SKM-1 treated with dmso at 0.1 percent for 144 hours (cell line): ENCODE measurements around the gene TUBGCP2.
A peak's percentile ranks its signal among the peaks of the same experiment; 100 is the strongest.
"Not testable (repeated sequence)": the region's sequence is repeated elsewhere in the genome, so short reads cannot be mapped to it uniquely, and the experiment has no call there.

Experiments used
- DNase-seq: peaks from one replicate; lab custom pipeline; 2025; ENCODE audit not compliant: unreplicated experiment; lab: John Stamatoyannopoulos, UW

Gene TUBGCP2

GRCh38 chr10:133267829-133268228 is 40.8 kb downstream of the TUBGCP2 start:
- DNase-seq = no peak

DNA sequence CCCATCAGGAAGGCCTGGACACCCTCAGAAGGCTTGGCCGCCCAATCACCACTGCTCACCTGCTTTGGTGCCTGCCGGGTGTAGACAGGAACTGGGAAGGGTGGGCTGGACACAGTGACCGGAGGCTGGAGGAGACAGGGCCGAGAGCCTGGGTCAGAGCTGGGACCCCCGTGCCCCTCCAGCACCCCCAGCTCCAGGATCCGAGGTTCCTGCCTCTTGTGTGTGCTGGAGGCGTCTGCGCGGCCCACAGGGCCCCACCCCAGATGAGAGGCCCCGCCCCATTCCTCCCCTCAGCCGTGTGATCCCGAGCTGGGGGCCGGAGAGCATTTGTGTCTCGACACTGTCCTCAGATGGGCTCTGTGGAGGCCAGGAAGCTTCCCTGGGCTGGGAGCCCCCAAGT is 41.4 kb downstream of the TUBGCP2 start:
- no peak for DNase-seq

DNA sequence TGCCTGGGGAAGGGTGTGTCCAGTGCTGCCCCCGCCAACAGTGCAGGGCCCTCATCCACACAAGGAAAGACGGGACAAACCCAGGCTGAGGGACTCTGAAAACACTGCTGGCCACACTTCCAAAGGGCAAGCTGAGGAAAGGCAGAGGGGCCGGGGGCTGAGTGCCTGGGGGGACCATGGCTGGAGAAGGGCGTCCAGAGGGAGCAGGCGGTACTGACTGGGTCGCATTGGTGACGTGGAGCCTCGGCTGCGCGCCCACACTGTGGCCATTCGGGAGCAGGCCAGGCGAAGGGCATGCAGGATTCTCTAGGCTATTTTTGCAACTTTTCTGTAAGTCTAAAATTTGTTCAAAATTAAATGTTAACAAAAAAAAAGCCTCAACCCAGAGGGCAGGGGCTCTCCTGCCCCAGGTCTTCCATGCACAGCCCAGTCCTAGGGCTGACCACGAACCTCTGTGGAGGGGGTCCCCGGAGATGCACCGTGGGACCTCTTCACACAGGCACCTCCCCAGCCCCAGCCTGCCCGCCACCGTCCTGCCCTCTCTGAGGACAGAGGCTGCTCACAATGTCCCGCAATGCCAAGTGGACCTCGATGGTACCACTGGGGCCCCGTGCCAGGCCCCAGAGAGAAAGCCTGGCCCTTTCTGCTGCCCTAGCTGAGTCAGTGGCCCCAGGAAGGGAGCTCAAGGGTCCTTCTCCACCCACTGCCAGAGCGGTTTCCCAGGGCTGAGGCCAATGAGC is 42.4 kb downstream of the TUBGCP2 start:
- DNase-seq = no peak

GRCh38 chr10:133265052-133265451 is 43.6 kb downstream of the TUBGCP2 start:
- DNase-seq = not testable (repeated sequence)

GRCh38 chr10:133264461-133264860 is 44.2 kb downstream of the TUBGCP2 start:
- DNase-seq = peak; percentile 36

GRCh38 chr10:133263674-133264073 is 45.0 kb downstream of the TUBGCP2 start:
- DNase-seq = no peak

DNA sequence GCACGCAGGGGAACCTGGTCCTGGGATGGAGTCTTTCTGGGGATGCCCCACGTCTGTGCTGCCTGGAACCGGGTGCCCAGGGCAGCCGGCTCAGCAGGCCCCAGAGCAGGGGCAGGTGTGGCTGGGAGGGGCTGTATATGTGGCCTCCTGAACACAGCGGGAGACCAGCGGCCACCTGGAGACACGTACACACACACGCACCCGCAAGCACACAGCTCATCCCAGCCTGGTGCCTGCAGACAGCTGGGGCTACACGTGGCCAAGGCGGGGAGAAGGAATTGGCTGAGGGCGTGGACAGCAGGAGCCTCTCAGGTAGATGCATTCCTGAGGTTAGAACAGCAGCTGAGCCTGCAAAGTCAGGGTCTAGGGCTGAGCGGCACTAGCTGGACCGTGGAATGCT is 46.0 kb downstream of the TUBGCP2 start:
- no peak for DNase-seq

DNA sequence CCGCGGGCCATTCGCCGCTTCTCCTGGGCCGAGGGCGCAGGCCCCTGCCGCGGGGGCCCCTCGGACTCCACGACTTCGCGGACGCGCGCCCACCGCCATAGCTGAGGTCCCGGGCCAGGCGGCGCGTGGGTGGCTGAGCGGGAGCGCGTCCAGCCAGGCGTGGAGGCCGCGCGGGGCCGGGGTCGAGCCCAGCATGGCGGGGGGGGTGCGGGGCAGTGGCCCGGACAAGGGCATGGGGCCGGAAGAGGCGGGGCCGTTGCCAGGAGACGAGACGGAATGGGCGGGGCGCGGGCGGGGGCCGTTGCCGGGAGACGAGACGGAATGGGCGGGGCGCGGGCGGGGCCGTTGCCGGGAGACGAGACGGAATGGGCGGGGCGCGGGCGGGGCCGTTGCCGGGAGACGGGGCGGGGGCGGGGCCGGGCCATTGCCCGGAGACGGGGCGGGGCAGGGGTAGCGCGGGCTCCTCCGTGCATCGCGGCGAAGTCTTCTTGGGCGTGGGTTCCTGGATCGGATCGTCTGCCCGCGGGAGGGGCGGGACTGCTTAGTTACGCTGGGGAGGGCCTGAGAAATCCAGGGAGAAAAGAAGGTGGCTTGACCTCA is 46.8 kb downstream of the TUBGCP2 start:
- DNase-seq = peak; percentile 47

GRCh38 chr10:133260895-133261725 is 47.6 kb downstream of the TUBGCP2 start:
- DNase-seq = peak; percentile 26

- DNase-seq = no peak
Observed at GRCh38 chr10:133259602-133259989, 49.1 kb downstream of the TUBGCP2 start.

DNA sequence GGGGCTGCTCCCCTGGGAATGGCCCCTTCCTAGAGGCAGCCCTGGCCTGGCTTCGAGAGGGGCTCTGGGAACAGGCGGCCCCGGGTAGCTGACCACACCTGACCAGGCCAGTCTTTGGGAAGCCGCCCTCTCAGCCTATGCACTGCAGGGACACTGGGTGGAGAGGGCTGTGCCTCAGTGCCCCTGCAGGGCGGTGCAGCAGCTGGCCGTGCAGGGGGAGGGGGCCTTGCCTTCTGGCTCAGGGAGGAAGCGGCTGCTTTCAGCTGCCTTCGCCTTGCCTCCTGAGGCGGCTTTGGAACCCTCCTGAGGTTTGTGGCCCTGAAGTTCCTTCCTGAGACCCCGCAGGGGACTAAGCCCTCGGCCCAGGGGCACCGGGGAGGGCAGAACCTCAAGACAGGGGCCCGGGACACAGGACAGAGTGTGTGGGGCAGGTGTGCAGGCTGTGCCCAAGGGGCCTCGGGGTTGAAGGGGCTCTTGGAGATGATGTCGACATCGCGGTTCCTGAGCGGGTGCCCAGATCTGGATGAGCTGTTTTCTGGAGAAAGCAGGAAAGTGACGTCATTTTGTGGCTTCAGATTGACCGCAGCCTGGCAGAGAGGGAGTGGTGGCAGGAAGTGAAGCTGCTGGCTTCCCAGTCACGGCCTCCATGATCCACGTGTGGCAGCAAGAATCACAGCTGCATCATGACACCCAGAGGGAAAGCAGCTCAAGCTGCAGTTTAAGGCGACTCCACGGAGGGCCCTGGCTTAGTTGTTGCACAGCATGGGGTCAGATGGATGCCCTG is 49.7 kb downstream of the TUBGCP2 start:
- peak; percentile 96 for DNase-seq

GRCh38 chr10:133258066-133258817 is 50.4 kb downstream of the TUBGCP2 start:
- no peak for DNase-seq

DNA sequence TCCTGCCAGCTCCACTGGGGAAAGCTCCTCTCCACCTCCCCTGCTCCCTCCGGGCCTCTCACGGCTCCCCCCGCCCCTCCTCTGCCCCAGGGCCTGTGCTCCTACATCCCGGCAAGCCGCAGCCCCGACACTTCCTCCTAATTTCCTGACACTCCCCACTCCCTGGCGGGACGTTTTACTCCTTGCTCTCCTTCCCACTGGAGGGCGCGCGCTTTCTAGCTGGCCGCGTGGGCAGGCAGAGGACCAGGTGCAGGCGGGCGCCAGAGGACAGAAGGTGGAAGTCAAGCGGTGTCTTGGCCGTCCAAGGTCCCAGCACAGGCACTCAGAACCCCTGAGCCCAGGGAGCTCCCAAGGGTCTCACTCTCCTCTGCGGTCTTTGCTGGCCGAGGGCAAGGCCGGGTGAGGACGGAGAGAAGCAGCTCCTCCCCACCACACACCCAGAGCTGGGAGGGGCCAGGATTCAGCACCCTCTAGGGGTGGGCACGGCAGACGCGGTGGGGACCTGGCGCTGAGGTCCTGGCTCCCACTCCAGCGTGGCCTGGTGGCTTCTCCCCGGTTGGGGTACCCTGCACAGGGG is 51.1 kb downstream of the TUBGCP2 start:
- DNase-seq = peak; percentile 55

GRCh38 chr10:133255323-133255722 is 53.3 kb downstream of the TUBGCP2 start:
- no peak for DNase-seq

DNA sequence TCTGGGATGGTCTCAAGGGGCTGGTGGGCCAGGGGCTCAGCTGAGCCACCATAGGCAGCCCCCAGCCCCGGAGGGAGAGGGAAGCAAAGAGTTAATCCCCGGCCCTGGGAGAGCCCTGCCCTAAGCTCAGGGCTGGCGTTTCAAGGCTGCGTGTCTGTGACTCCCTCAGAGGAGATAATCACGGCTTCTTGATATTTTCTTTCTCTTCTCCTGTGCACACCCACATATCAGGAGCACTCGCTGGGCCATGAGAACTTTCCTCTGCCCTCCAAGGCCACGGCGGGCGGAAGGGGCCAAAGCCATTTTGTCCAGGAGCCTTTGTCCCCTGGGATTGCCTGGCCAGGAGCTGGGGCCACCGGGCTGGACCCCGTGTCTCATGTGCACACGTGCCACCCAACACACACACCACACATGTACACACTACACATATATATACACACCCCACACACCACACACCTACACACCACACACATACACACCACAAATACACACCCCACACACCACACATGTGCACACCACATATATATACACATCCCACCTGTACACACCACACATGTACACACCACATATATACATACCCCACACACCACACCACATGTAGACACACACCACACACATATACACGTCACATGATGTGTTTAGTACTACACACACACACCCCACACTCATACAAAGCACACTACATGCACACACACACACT is 54.1 kb downstream of the TUBGCP2 start:
- no peak for DNase-seq

DNA sequence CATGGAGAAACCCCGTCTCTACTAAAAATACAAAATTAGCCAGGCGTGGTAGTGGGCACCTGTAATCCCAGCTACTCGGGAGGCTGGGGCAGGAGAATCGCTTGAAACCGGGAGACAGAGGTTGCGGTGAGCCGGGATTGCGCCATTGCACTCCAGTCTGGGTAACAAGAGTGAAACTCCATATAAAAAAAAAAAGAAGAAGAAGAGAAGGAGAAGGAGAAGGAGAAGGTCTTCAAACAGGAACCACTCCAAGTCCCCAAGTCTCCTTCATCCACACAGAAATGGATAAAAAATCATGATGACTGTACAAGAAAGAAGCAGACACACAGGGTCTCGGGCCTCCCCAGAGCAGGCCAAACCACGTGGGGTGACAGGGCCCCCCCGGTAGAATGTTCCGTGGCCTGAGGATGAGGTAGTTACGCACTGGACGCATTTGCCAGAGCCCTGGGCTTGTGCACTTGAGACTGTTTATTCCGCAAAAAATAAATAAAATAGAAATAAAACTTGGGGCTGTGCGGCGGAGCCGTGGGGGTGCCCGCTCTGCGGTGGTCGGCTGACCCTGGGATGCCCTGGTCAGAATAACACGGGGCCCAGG is 55.2 kb downstream of the TUBGCP2 start:
- DNase-seq = peak; percentile 51

DNA sequence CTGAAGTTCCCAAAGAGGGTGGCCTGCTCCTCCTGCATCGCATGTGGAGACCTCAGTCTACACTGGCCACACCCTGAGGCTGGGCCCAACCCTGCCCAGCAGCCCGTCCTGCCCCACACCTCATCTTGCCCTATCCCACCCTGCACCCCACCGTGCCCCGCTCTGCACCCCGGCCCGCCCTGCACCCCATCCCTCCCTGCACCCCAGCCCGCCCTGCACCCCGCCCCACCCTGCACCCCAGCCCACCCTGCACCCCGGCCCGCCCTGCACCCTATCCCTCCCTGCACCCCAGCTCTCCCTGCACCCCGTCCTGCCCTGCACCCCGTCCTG is 56.5 kb downstream of the TUBGCP2 start:
- no peak for DNase-seq

GRCh38 chr10:133251388-133252222 is 57.1 kb downstream of the TUBGCP2 start:
- no peak for DNase-seq
